Ishikawa (cell line): ENCODE measurements around the gene FAM98C.

Source experiments
- CEBPB ChIP-seq: IDR thresholded peaks from 2 replicates; pipeline ENCODE4 v1.6.1; 2012
- CREB1 ChIP-seq: IDR thresholded peaks from 2 replicates; pipeline ENCODE4 v1.6.1; 2012; ENCODE audit warnings: low read depth
- EGR1 ChIP-seq: IDR thresholded peaks from 2 replicates; pipeline ENCODE4 v1.6.1; 2012
- EP300 ChIP-seq: IDR thresholded peaks from 2 replicates; pipeline ENCODE4 v1.6.1; 2012; ENCODE audit warnings: borderline replicate concordance
- NFIC ChIP-seq: IDR thresholded peaks from 2 replicates; pipeline ENCODE4 v1.6.1; 2012
- TCF12 ChIP-seq: IDR thresholded peaks from 2 replicates; pipeline ENCODE4 v1.6.1; 2012; ENCODE audit warnings: low read depth
- TEAD4 ChIP-seq: IDR thresholded peaks from 2 replicates; pipeline ENCODE4 v1.6.1; 2012
- YY1 ChIP-seq: IDR thresholded peaks from 2 replicates; pipeline ENCODE4 v1.6.1; 2012; ENCODE audit warnings: low read depth
- ZBTB7A ChIP-seq: IDR thresholded peaks from 2 replicates; pipeline ENCODE4 v1.6.1; 2012; ENCODE audit warnings: low read depth
- TF ChIP-seq, protein P1 (sequence below): IDR thresholded peaks from 2 replicates; pipeline ENCODE4 v1.6.1; 2012
- TF ChIP-seq, protein P2 (sequence below): IDR thresholded peaks from 2 replicates; pipeline ENCODE4 v1.6.1; 2012
- TF ChIP-seq, protein P3 (sequence below): IDR thresholded peaks from 2 replicates; pipeline ENCODE4 v1.6.1; 2012; ENCODE audit warnings: low read depth, mild to moderate bottlenecking

DNA sequence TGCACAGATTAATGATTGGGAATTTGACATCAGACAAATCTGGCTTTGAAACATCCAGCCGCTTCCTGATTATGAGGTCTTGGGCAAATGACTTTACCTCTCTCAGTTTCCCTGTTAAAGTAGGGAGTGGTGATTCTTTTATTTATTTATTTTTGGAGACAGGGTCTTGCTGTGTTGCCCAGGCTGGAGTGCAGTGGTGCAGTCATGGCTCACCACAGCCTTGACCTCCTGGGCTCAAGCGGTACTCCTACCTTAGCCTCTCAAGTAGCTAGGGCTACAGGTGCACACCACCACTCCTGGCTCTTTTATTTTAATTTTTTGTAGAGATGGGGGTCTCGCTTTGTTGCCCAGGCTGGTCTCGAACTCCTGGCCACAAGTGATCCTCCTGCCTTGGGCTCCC, 25.8 kb upstream of the FAM98C start:
- TF ChIP-seq YY1 (no peak), EP300 (no peak), ZBTB7A (no peak), NFIC (no peak), CEBPB (no peak), CREB1 (no peak), TEAD4 (no peak), TCF12 (no peak), EGR1 (no peak)
- TF ChIP-seq, protein P1, sequence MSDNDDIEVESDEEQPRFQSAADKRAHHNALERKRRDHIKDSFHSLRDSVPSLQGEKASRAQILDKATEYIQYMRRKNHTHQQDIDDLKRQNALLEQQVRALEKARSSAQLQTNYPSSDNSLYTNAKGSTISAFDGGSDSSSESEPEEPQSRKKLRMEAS: no peak
- TF ChIP-seq, protein P2, sequence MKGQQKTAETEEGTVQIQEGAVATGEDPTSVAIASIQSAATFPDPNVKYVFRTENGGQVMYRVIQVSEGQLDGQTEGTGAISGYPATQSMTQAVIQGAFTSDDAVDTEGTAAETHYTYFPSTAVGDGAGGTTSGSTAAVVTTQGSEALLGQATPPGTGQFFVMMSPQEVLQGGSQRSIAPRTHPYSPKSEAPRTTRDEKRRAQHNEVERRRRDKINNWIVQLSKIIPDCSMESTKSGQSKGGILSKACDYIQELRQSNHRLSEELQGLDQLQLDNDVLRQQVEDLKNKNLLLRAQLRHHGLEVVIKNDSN: no peak
- TF ChIP-seq, protein P3, sequence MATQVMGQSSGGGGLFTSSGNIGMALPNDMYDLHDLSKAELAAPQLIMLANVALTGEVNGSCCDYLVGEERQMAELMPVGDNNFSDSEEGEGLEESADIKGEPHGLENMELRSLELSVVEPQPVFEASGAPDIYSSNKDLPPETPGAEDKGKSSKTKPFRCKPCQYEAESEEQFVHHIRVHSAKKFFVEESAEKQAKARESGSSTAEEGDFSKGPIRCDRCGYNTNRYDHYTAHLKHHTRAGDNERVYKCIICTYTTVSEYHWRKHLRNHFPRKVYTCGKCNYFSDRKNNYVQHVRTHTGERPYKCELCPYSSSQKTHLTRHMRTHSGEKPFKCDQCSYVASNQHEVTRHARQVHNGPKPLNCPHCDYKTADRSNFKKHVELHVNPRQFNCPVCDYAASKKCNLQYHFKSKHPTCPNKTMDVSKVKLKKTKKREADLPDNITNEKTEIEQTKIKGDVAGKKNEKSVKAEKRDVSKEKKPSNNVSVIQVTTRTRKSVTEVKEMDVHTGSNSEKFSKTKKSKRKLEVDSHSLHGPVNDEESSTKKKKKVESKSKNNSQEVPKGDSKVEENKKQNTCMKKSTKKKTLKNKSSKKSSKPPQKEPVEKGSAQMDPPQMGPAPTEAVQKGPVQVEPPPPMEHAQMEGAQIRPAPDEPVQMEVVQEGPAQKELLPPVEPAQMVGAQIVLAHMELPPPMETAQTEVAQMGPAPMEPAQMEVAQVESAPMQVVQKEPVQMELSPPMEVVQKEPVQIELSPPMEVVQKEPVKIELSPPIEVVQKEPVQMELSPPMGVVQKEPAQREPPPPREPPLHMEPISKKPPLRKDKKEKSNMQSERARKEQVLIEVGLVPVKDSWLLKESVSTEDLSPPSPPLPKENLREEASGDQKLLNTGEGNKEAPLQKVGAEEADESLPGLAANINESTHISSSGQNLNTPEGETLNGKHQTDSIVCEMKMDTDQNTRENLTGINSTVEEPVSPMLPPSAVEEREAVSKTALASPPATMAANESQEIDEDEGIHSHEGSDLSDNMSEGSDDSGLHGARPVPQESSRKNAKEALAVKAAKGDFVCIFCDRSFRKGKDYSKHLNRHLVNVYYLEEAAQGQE: no peak
